ENCODE results near the gene ABTB1.
"Not testable (repeated sequence)": the region's sequence is repeated elsewhere in the genome, so short reads cannot be mapped to it uniquely, and the experiment has no call there.

Gene ABTB1

GRCh38 chr3:127652246-127652995 is 20.3 kb upstream of the ABTB1 start:
- intact Hi-C loops (cut with DNase I; ENCODE audit: low total_unique reads), result loop anchor here (10.0 kb wide), 2 partner anchors 322 to 422 kb away; no protein-coding TSS in a partner anchor

GRCh38 chr3:127654374-127654773 is 18.4 kb upstream of the ABTB1 start:
- no peaks in the 10 kb centered on the region for H3K9me3 ChIP-seq
- intact Hi-C loops (cut with DNase I; ENCODE audit: low total_unique reads), result loop anchor here (10.0 kb wide), 2 partner anchors 320 to 420 kb away; no protein-coding TSS in a partner anchor
- no peak for TF ChIP-seq CTCF (IDR thresholded peaks at IDR 0.05)
- H3K36me3 ChIP-seq, result no peaks in the 10 kb centered on the region
- peaks cover 0 to 43% (median 7%) of the 10 kb centered on the region in 4 donors for H3K4me1 ChIP-seq
- peak overlapping the region in 1 of 2 donors; percentile 72 for H3K27ac ChIP-seq
- H3K4me3 ChIP-seq, result no peak overlapping the region
- peak in 1 of 2 donors; percentile 33 for DNase-seq
- H3K27me3 ChIP-seq, result no peaks in the 10 kb centered on the region

More at GRCh38 chr3:127652246-127652995, 20.3 kb upstream of the ABTB1 start:
- DNase-seq, result peak; percentile 55 to 75
- Histone ChIP-seq H3K27ac (no peak overlapping the region), H3K4me3 (no peak overlapping the region), H3K27me3 (no peaks in the 10 kb centered on the region), H3K9me3 (no peaks in the 10 kb centered on the region), H3K36me3 (no peaks in the 10 kb centered on the region), H3K4me1 (peaks cover 0 to 26% (median 7%) of the 10 kb centered on the region in 4 donors)
- peak; percentile 88 to 91 for TF ChIP-seq CTCF (IDR thresholded peaks at IDR 0.05)

- peak in 1 of 2 donors; percentile 39 for DNase-seq
- H3K27me3 ChIP-seq, H3K4me3 ChIP-seq, H3K9me3 ChIP-seq, H3K36me3 ChIP-seq: not testable (repeated sequence)
- H3K4me1 ChIP-seq, result peaks cover 0 to 43% (median 7%) of the 10 kb centered on the region in 4 donors
- intact Hi-C loops (cut with DNase I; ENCODE audit: low total_unique reads), result loop anchor here (10.0 kb wide), 2 partner anchors 320 to 420 kb away; no protein-coding TSS in a partner anchor
- H3K27ac ChIP-seq, result peak overlapping the region; percentile 57 to 72
Measured at GRCh38 chr3:127654993-127655392, 17.8 kb upstream of the ABTB1 start.

- no peaks in the 10 kb centered on the region for H3K9me3 ChIP-seq
- H3K27ac ChIP-seq, result peak overlapping the region; percentile 57 to 72
- no peaks in the 10 kb centered on the region for H3K36me3 ChIP-seq
- TF ChIP-seq CTCF (IDR thresholded peaks at IDR 0.05), result no peak
- H3K27me3 ChIP-seq, result no peaks in the 10 kb centered on the region
- DNase-seq, result peak in 1 of 2 donors; percentile 29
- H3K4me3 ChIP-seq, result no peak overlapping the region
- intact Hi-C loops (cut with DNase I; ENCODE audit: low total_unique reads), result loop anchor here (10.0 kb wide), 2 partner anchors 319 to 419 kb away; no protein-coding TSS in a partner anchor
- H3K4me1 ChIP-seq, result peaks cover 0 to 43% (median 7%) of the 10 kb centered on the region in 4 donors
Measured at GRCh38 chr3:127655641-127656040, 17.1 kb upstream of the ABTB1 start.

- H3K27ac ChIP-seq, result no peak overlapping the region
- intact Hi-C loops (cut with DNase I; ENCODE audit: low total_unique reads), result loop anchor here (10.0 kb wide), 2 partner anchors 318 to 418 kb away; no protein-coding TSS in a partner anchor
- no peaks in the 10 kb centered on the region for H3K9me3 ChIP-seq
- H3K4me1 ChIP-seq, result peaks cover 0 to 52% (median 9%) of the 10 kb centered on the region in 4 donors
- peak in 1 of 2 donors; percentile 48 for DNase-seq
- no peak for TF ChIP-seq CTCF (IDR thresholded peaks at IDR 0.05)
- no peak overlapping the region for H3K4me3 ChIP-seq
- no peaks in the 10 kb centered on the region for H3K36me3 ChIP-seq
- H3K27me3 ChIP-seq, result no peaks in the 10 kb centered on the region
Measured at GRCh38 chr3:127656906-127657305, 15.8 kb upstream of the ABTB1 start.

- DNase-seq, result no peak
- Histone ChIP-seq H3K4me3 (no peak overlapping the region), H3K4me1 (peaks cover 0 to 58% (median 11%) of the 10 kb centered on the region in 4 donors), H3K36me3 (no peaks in the 10 kb centered on the region), H3K27me3 (no peaks in the 10 kb centered on the region), H3K27ac (peak overlapping the region in 1 of 2 donors; percentile 26), H3K9me3 (no peaks in the 10 kb centered on the region)
- no peak for TF ChIP-seq CTCF (IDR thresholded peaks at IDR 0.05)
- intact Hi-C loops (cut with DNase I; ENCODE audit: low total_unique reads), result loop anchor here (10.0 kb wide), 2 partner anchors 317 to 417 kb away; no protein-coding TSS in a partner anchor
Measured at GRCh38 chr3:127658234-127658633, 14.5 kb upstream of the ABTB1 start.
